HG03060 (cell line): ENCODE results near the gene SDSL.

ENCODE experiments used
- ATAC-seq: cut with Tn5 transposase; IDR thresholded peaks from one replicate; pipeline ENCODE4 v1.9.1; 2021; ENCODE audit warnings: low read depth, moderate number of reproducible peaks; ENCODE audit not compliant: unreplicated experiment

The SDSL gene

GRCh38 chr12:113396200-113396599 is 26.0 kb upstream of the SDSL start:
- no peak for ATAC-seq

GRCh38 chr12:113396828-113397496 is 25.2 kb upstream of the SDSL start:
- ATAC-seq = no peak

GRCh38 chr12:113397497-113398197 is 24.5 kb upstream of the SDSL start:
- no peak for ATAC-seq

GRCh38 chr12:113398346-113399290 is 23.6 kb upstream of the SDSL start:
- no peak for ATAC-seq

- no peak for ATAC-seq
These were observed 22.7 kb upstream of the SDSL start for GRCh38 chr12:113399490-113399889.

GRCh38 chr12:113400362-113400761 is 21.8 kb upstream of the SDSL start:
- ATAC-seq = no peak

GRCh38 chr12:113401066-113402000 is 20.8 kb upstream of the SDSL start:
- no peak for ATAC-seq

GRCh38 chr12:113402586-113403260 is 19.5 kb upstream of the SDSL start:
- no peak for ATAC-seq

GRCh38 chr12:113403435-113404415 is 18.5 kb upstream of the SDSL start, which contains the start of gene SDS:
SDS (minus strand) TSS chr12:113403887; CDS start chr12:113399708, 4,179 bp downstream.
- ATAC-seq = no peak

- no peak for ATAC-seq
These were observed 16.5 kb upstream of the SDSL start for GRCh38 chr12:113405694-113406093.

GRCh38 chr12:113407931-113408600 is 14.1 kb upstream of the SDSL start:
- ATAC-seq = no peak

GRCh38 chr12:113408756-113409298 is 13.4 kb upstream of the SDSL start:
- no peak for ATAC-seq

GRCh38 chr12:113409462-113410124 is 12.6 kb upstream of the SDSL start:
- no peak for ATAC-seq

- no peak for ATAC-seq
These were observed 8.7 kb upstream of the SDSL start for GRCh38 chr12:113413488-113413939.

GRCh38 chr12:113414519-113415038 is 7.6 kb upstream of the SDSL start:
- no peak for ATAC-seq

GRCh38 chr12:113416091-113416754 is 6.0 kb upstream of the SDSL start:
- no peak for ATAC-seq
